BLaER1 treated with 17β-estradiol and CSF1 and Interleukin-3, amounts not matched to agents 10 nM and 100 nM (cell line): ENCODE data around the gene SUN2.

Source experiments
- H3K27ac ChIP-seq, 11 experiments: shearing (Covaris generic); formaldehyde crosslinking; 2 replicates each; pipeline ENCODE4 v1.8.1; 2022
- H3K27me3 ChIP-seq, 11 experiments: shearing (Covaris generic); formaldehyde crosslinking; 2 replicates each; pipeline ENCODE4 v1.8.1; 2022
- H3K36me3 ChIP-seq, 11 experiments: shearing (Covaris generic); formaldehyde crosslinking; 2 replicates each; pipeline ENCODE4 v1.8.1; 2022
- H3K4me1 ChIP-seq, 10 experiments: shearing (Covaris generic); formaldehyde crosslinking; 2 replicates each; pipeline ENCODE4 v1.8.1; 2022
- H3K4me2 ChIP-seq, 11 experiments: shearing (Covaris generic); formaldehyde crosslinking; 2 replicates each; pipeline ENCODE4 v1.8.1; 2022
- H3K4me3 ChIP-seq, 10 experiments: shearing (Covaris generic); formaldehyde crosslinking; 2 replicates each; pipeline ENCODE4 v1.8.1; 2022
- H3K9ac ChIP-seq, 11 experiments: shearing (Covaris generic); formaldehyde crosslinking; 2 replicates each; pipeline ENCODE4 v1.8.1; 2022
- H3K9me3 ChIP-seq, 11 experiments: shearing (Covaris generic); formaldehyde crosslinking; replicated peaks in 1 of 11; 2 replicates each; pipeline ENCODE4 v1.8.1; 2022
- H4K20me1 ChIP-seq, 11 experiments: shearing (Covaris generic); formaldehyde crosslinking; 2 replicates each; pipeline ENCODE4 v1.8.1; 2022
- Cebpa-rat ChIP-seq, 11 experiments: shearing (Covaris generic); IDR thresholded peaks; 2 replicates each; pipeline ENCODE4 v1.8.1; 2022

SUN2 gene

GRCh38 chr22:38707984-38708383, 47.8 kb downstream of the SUN2 start:
- peak overlapping the region in 4 of 10 experiments; percentile 91 to 95 (median 94); a peak in 3 of 20 replicates for H3K4me3 ChIP-seq
- no peak for TF ChIP-seq Cebpa-rat (IDR thresholded peaks at IDR 0.05)
- peaks cover 61 to 71% (median 67%) of the 10 kb centered on the region in 11 experiments for H4K20me1 ChIP-seq
- no peak overlapping the region for H3K27ac ChIP-seq
- peak overlapping the region in 1 of 11 experiments; percentile 97; a peak in 1 of 22 replicates for H3K9ac ChIP-seq
- H3K36me3 ChIP-seq: peaks cover 16 to 46% (median 33%) of the 10 kb centered on the region in 11 experiments; a peak in 20 of 22 replicates
- H3K4me1 ChIP-seq: peaks cover 45 to 61% (median 56%) of the 10 kb centered on the region in 10 experiments
- peak overlapping the region; percentile 87 to 97 (median 91) for H3K4me2 ChIP-seq
- no peaks in the 10 kb centered on the region for H3K27me3 ChIP-seq
- no peaks in the 10 kb centered on the region for H3K9me3 ChIP-seq

GRCh38 chr22:38707346-38707745, 48.5 kb downstream of the SUN2 start:
- Histone ChIP-seq H3K4me2 (peak overlapping the region; percentile 87 to 97 (median 91)), H3K36me3 (peaks cover 13 to 39% (median 30%) of the 10 kb centered on the region in 11 experiments; a peak in 20 of 22 replicates), H3K27ac (peak overlapping the region in 8 of 11 experiments; percentile 90 to 95 (median 93); a peak in 8 of 22 replicates), H3K9me3 (no peaks in the 10 kb centered on the region), H3K4me3 (peak overlapping the region; percentile 88 to 99 (median 94)), H3K4me1 (peaks cover 41 to 55% (median 51%) of the 10 kb centered on the region in 10 experiments), H3K9ac (peak overlapping the region; percentile 92 to 98 (median 95); a peak in 20 of 22 replicates), H4K20me1 (peaks cover 55 to 65% (median 60%) of the 10 kb centered on the region in 11 experiments), H3K27me3 (no peaks in the 10 kb centered on the region)
- TF ChIP-seq Cebpa-rat (IDR thresholded peaks at IDR 0.05): no peak

DNA sequence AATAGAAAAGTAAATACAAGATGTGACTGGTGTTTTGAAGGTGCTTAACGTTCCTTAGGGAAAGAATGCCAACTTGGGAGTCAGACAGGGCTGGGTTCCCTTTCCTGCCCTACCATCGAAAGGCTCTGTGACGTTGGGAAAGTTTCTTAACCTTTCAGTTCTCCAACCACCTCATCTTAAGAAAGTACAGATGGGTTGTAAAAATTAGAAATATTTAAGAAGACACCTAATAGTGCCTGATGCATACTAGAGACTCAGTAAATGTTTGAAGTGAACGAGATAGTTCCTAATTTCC, 49.0 kb downstream of the SUN2 start:
- Histone ChIP-seq H3K4me1 (peaks cover 39 to 56% (median 49%) of the 10 kb centered on the region in 10 experiments), H3K9ac (peak overlapping the region; percentile 92 to 98 (median 95)), H3K27me3 (no peaks in the 10 kb centered on the region), H3K9me3 (no peaks in the 10 kb centered on the region), H3K4me3 (peak overlapping the region; percentile 88 to 99 (median 94)), H3K36me3 (peaks cover 9 to 34% (median 25%) of the 10 kb centered on the region in 11 experiments; a peak in 20 of 22 replicates), H4K20me1 (peaks cover 50 to 60% (median 55%) of the 10 kb centered on the region in 11 experiments), H3K4me2 (peak overlapping the region; percentile 87 to 97 (median 91)), H3K27ac (peak overlapping the region in 10 of 11 experiments; percentile 90 to 95 (median 94); a peak in 20 of 22 replicates)
- no peak for TF ChIP-seq Cebpa-rat (IDR thresholded peaks at IDR 0.05)

- no peak for TF ChIP-seq Cebpa-rat (IDR thresholded peaks at IDR 0.05)
- H3K27ac ChIP-seq: peak overlapping the region; percentile 88 to 95 (median 94)
Measured at GRCh38 chr22:38706101-38706900, 49.5 kb downstream of the SUN2 start.

GRCh38 chr22:38705235-38706100, 50.3 kb downstream of the SUN2 start, which contains the start of gene GTPBP1:
GTPBP1 (plus strand) TSS chr22:38705944; CDS start chr22:38705956, 12 bp downstream.
- peaks cover 8 to 22% (median 11%) of the 10 kb centered on the region in 11 experiments; a peak in 17 of 22 replicates for H3K36me3 ChIP-seq
- peak within 1 kb of the TSS; percentile 88 to 95 (median 94) for H3K27ac ChIP-seq
- peaks cover 0 to 7% (median 0%) of the 10 kb centered on the region in 11 experiments; a peak in 2 of 22 replicates for H3K27me3 ChIP-seq
- H3K4me2 ChIP-seq: peak within 1 kb of the TSS; percentile 87 to 97 (median 93)
- H3K9me3 ChIP-seq: no peaks in the 10 kb centered on the region
- TF ChIP-seq Cebpa-rat (IDR thresholded peaks at IDR 0.05): no peak
- H3K9ac ChIP-seq: peak within 1 kb of the TSS; percentile 92 to 98 (median 95)
- peaks cover 38 to 46% (median 44%) of the 10 kb centered on the region in 11 experiments for H4K20me1 ChIP-seq
- H3K4me1 ChIP-seq: peaks cover 45 to 65% (median 56%) of the 10 kb centered on the region in 10 experiments
- peak within 1 kb of the TSS; percentile 88 to 99 (median 94) for H3K4me3 ChIP-seq

More at GRCh38 chr22:38706101-38706900, 49.5 kb downstream of the SUN2 start:
- Histone ChIP-seq H3K4me2 (peak overlapping the region; percentile 87 to 97 (median 91)), H4K20me1 (peaks cover 45 to 55% (median 50%) of the 10 kb centered on the region in 11 experiments), H3K36me3 (peaks cover 9 to 29% (median 19%) of the 10 kb centered on the region in 11 experiments; a peak in 19 of 22 replicates), H3K9me3 (no peaks in the 10 kb centered on the region), H3K9ac (peak overlapping the region; percentile 92 to 98 (median 95)), H3K4me3 (peak overlapping the region; percentile 88 to 99 (median 94)), H3K4me1 (peaks cover 45 to 62% (median 55%) of the 10 kb centered on the region in 10 experiments), H3K27me3 (peaks cover 0 to 5% (median 0%) of the 10 kb centered on the region in 11 experiments; a peak in 2 of 22 replicates)

GRCh38 chr22:38704654-38705234, 51.1 kb downstream of the SUN2 start:
- no peak for TF ChIP-seq Cebpa-rat (IDR thresholded peaks at IDR 0.05)
- Histone ChIP-seq H3K9me3 (no peaks in the 10 kb centered on the region), H3K9ac (peak overlapping the region; percentile 0 to 65 (median 51); a peak in 19 of 22 replicates), H3K4me3 (peak overlapping the region; percentile 43 to 62 (median 48); a peak in 17 of 20 replicates), H3K27me3 (peaks cover 0 to 7% (median 0%) of the 10 kb centered on the region in 11 experiments; a peak in 2 of 22 replicates), H3K36me3 (peaks cover 1 to 14% (median 4%) of the 10 kb centered on the region in 11 experiments; a peak in 17 of 22 replicates), H3K4me2 (peak overlapping the region; percentile 71 to 93 (median 82)), H3K27ac (peak overlapping the region in 10 of 11 experiments; percentile 14 to 63 (median 36); a peak in 14 of 22 replicates), H4K20me1 (peaks cover 31 to 39% (median 37%) of the 10 kb centered on the region in 11 experiments), H3K4me1 (peaks cover 44 to 64% (median 53%) of the 10 kb centered on the region in 10 experiments)

- Histone ChIP-seq H3K4me3 (peak within 1 kb of the TSS; percentile 74 to 91 (median 88)), H3K4me1 (peaks cover 53 to 67% (median 60%) of the 10 kb centered on the region in 10 experiments), H3K9ac (peak within 1 kb of the TSS; percentile 87 to 97 (median 94)), H3K27me3 (peaks cover 0 to 7% (median 0%) of the 10 kb centered on the region in 11 experiments; a peak in 2 of 22 replicates), H3K27ac (peak within 1 kb of the TSS; percentile 87 to 97 (median 93)), H3K9me3 (no peaks in the 10 kb centered on the region), H3K4me2 (peak within 1 kb of the TSS; percentile 90 to 99 (median 93)), H3K36me3 (peaks cover 0 to 16% (median 4%) of the 10 kb centered on the region in 11 experiments; a peak in 6 of 22 replicates), H4K20me1 (peaks cover 4 to 39% (median 16%) of the 10 kb centered on the region in 11 experiments; a peak in 13 of 22 replicates)
- TF ChIP-seq Cebpa-rat (IDR thresholded peaks at IDR 0.05): no peak
Measured at GRCh38 chr22:38700789-38701628, 54.8 kb downstream of the SUN2 start, which contains the start of gene JOSD1. JOSD1 (minus strand) TSS chr22:38700943; CDS start chr22:38699987, 956 bp downstream.
